ENCODE results near the gene PRDM1.

- TF ChIP-seq CTCF (IDR thresholded peaks at IDR 0.05 in 4 of 5, conservative IDR thresholded peaks at IDR 0.05 in 1 of 5) = no peak
- TF ChIP-seq POLR2A (IDR thresholded peaks at IDR 0.05) = no peak
These were observed 52.0 kb downstream of the PRDM1 start for GRCh38 chr6:106138151-106138550.

Measured in gastrocnemius medialis (tissue), 4 donors.